Measurements from ENCODE around the gene TBKBP1. TPM values are rescaled to one million over a fixed set of nuclear protein-coding genes. Genes with fewer than 3 reads are reported as not detected.

TBKBP1 gene
- total and polyA plus RNA-seq, 8 donors: 2.9 to 14.3 (median 6.3) TPM

DNA sequence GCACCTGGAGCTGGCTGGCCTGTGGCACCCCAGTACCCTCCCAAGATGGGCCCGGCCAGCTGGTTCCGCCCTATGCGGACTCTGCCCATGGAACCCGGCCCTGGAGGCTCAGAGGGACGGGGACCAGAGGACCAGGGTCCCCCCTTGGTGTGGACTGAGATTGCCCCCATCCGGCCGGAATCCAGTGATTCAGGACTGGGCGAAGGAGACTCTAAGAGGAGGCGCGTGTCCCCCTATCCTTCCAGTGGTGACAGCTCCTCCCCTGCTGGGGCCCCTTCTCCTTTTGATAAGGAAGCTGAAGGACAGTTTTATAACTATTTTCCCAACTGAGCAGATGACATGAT lies 51.0 kb downstream of the TBKBP1 start:
- intact Hi-C loops (cut with DNase I; ENCODE audit: low total_unique reads): no loop called here

GRCh38 chr17:47751471-47751870 lies 57.5 kb downstream of the TBKBP1 start:
- H3K36me3 ChIP-seq: no peaks in the 10 kb centered on the region
- intact Hi-C loops (cut with DNase I; ENCODE audit: low total_unique reads): no loop called here
- TF ChIP-seq POLR2A (IDR thresholded peaks at IDR 0.05) (no peak), POLR2AphosphoS5 (IDR thresholded peaks at IDR 0.05) (no peak), EP300 (IDR thresholded peaks at IDR 0.05) (no peak), CTCF (IDR thresholded peaks at IDR 0.05) (no peak)

More for the DNA sequence above, 51.0 kb downstream of the TBKBP1 start:
- no peaks in the 10 kb centered on the region for H3K9me3 ChIP-seq
- H3K27me3 ChIP-seq: peaks cover 0 to 68% (median 17%) of the 10 kb centered on the region in 3 donors
- no peak for TF ChIP-seq POLR2A (IDR thresholded peaks at IDR 0.05)
- no peak for TF ChIP-seq POLR2AphosphoS5 (IDR thresholded peaks at IDR 0.05)
- no peak for TF ChIP-seq EP300 (IDR thresholded peaks at IDR 0.05)
- no peak for TF ChIP-seq CTCF (IDR thresholded peaks at IDR 0.05)
- no peaks in the 10 kb centered on the region for H3K36me3 ChIP-seq
- H3K4me1 ChIP-seq: peaks cover 0 to 6% (median 0%) of the 10 kb centered on the region in 4 donors
- no peak for DNase-seq
- no peak overlapping the region for H3K4me3 ChIP-seq
- WGBS, 5 donors: 45 to 72% (median 60%) methylated on average over 3 to 10 of the region's 10 CpGs
- no peak overlapping the region for H3K27ac ChIP-seq

DNA sequence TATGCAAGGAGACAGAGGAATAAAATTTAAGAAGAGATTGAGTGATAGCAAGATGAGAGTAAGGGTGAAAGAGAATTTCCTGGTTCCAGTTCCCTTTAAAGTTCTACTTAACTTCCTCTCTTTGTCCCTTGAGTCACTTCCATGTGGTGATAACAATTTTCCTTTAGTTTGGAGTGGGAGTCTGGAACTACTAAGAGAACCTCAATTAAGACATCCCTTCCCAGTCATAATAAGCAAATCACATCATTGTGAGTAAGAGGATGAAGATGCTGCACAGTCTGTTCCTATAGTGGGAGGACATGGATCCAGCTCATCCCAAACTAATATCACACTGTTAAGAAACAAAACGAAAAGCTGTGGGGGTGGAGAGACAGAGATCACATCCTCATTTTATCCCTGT lies 63.4 kb downstream of the TBKBP1 start:
- H3K4me1 ChIP-seq: no peaks in the 10 kb centered on the region
- whole genome bisulfite sequencing, 5 donors: 20 to 45% (median 29%) methylated on average over 1 of the region's 1 CpG
- H3K36me3 ChIP-seq: no peaks in the 10 kb centered on the region
- peaks cover 0 to 32% (median 0%) of the 10 kb centered on the region in 3 donors for H3K27me3 ChIP-seq
- no peak overlapping the region for H3K27ac ChIP-seq
- intact Hi-C loops (cut with DNase I; ENCODE audit: low total_unique reads): no loop called here
- peaks cover 0 to 29% (median 18%) of the 10 kb centered on the region in 4 donors for H3K9me3 ChIP-seq
- no peak for DNase-seq
- TF ChIP-seq EP300 (IDR thresholded peaks at IDR 0.05): no peak
- TF ChIP-seq POLR2AphosphoS5 (IDR thresholded peaks at IDR 0.05): no peak
- no peak for TF ChIP-seq POLR2A (IDR thresholded peaks at IDR 0.05)
- no peak for TF ChIP-seq CTCF (IDR thresholded peaks at IDR 0.05)
- H3K4me3 ChIP-seq: no peak overlapping the region

More at GRCh38 chr17:47751471-47751870, 57.5 kb downstream of the TBKBP1 start:
- Histone ChIP-seq H3K9me3 (peaks cover 0 to 11% (median 0%) of the 10 kb centered on the region in 4 donors), H3K27ac (no peak overlapping the region), H3K27me3 (peaks cover 0 to 46% (median 0%) of the 10 kb centered on the region in 3 donors), H3K4me1 (no peaks in the 10 kb centered on the region), H3K4me3 (no peak overlapping the region)
- DNase-seq: no peak
- 75 to 95% (median 81%) methylated on average over 3 of the region's 3 CpGs for WGBS, 5 donors

GRCh38 chr17:47760409-47761140 lies 66.6 kb downstream of the TBKBP1 start:
- Histone ChIP-seq H3K4me1 (no peaks in the 10 kb centered on the region), H3K27me3 (peaks cover 0 to 15% (median 0%) of the 10 kb centered on the region in 3 donors), H3K36me3 (no peaks in the 10 kb centered on the region), H3K9me3 (peaks cover 0 to 36% (median 22%) of the 10 kb centered on the region in 4 donors), H3K4me3 (no peak overlapping the region), H3K27ac (no peak overlapping the region)
- TF ChIP-seq EP300 (IDR thresholded peaks at IDR 0.05) (no peak), CTCF (IDR thresholded peaks at IDR 0.05) (no peak), POLR2AphosphoS5 (IDR thresholded peaks at IDR 0.05) (no peak), POLR2A (IDR thresholded peaks at IDR 0.05) (no peak)
- intact Hi-C loops (cut with DNase I; ENCODE audit: low total_unique reads): no loop called here
- DNase-seq: no peak
- 71 to 80% (median 77%) methylated on average over 5 of the region's 5 CpGs for WGBS, 5 donors

Small RNA genes lying within 50 kb of the gene (small RNA-seq; reads per million reads assigned to genes)
- 0 reads per million in 4 donors for gene AC015674.1

Other genes with a start within 250 kb of the TBKBP1 start
- 100 to 1,000 TPM; 114 to 243 (median 157) TPM for gene NPEPPS, start 163.1 kb upstream of the TBKBP1 start, total RNA-seq
- gene NPEPPS, start 163.1 kb upstream of the TBKBP1 start, polyA plus RNA-seq: 10 to 100 TPM; 19.9 to 31.2 (median 22.9) TPM
- gene KPNB1, start 44.2 kb upstream of the TBKBP1 start, total RNA-seq: 100 to 1,000 TPM; 155 to 669 (median 198) TPM
- 10 to 100 TPM; 32.5 to 49.9 (median 33.6) TPM for gene KPNB1, start 44.2 kb upstream of the TBKBP1 start, polyA plus RNA-seq
- under 1 TPM in 2 of 5 donors, not detected in 3; 0.29 to 0.55 TPM for gene TBX21, start 39.1 kb downstream of the TBKBP1 start, total RNA-seq
- under 1 TPM; 0.10 to 0.92 (median 0.31) TPM for gene TBX21, start 39.1 kb downstream of the TBKBP1 start, polyA plus RNA-seq
- 100 to 1,000 TPM in 3 of 5 donors, 10 to 100 TPM in 2; 26.3 to 330 (median 141) TPM for gene OSBPL7, start 127.6 kb downstream of the TBKBP1 start, total RNA-seq
- 10 to 100 TPM in 2 of 3 donors, 1 to 10 TPM in 1; 7.9 to 22.6 (median 19.4) TPM for gene OSBPL7, start 127.6 kb downstream of the TBKBP1 start, polyA plus RNA-seq
- gene MRPL10, start 137.4 kb downstream of the TBKBP1 start, total RNA-seq: 10 to 100 TPM in 4 of 5 donors, 1 to 10 TPM in 1; 7.8 to 85.2 (median 24.6) TPM
- gene MRPL10, start 137.4 kb downstream of the TBKBP1 start, polyA plus RNA-seq: 10 to 100 TPM; 37.1 to 69.7 (median 38.1) TPM
- gene LRRC46, start 137.5 kb downstream of the TBKBP1 start, total RNA-seq: not detected
- under 1 TPM; 0.31 to 0.75 (median 0.48) TPM for gene LRRC46, start 137.5 kb downstream of the TBKBP1 start, polyA plus RNA-seq
- 10 to 100 TPM in 4 of 5 donors, 1 to 10 TPM in 1; 7.0 to 44.9 (median 22.2) TPM for gene SCRN2, start 147.1 kb downstream of the TBKBP1 start, total RNA-seq
- gene SCRN2, start 147.1 kb downstream of the TBKBP1 start, polyA plus RNA-seq: 10 to 100 TPM; 30.5 to 38.3 (median 32.1) TPM
- 1 to 10 TPM in 1 of 5 donors, under 1 TPM in 1, not detected in 3; 0.92 to 3.0 TPM for gene SP6, start 157.0 kb downstream of the TBKBP1 start, total RNA-seq
- under 1 TPM; 0.31 to 0.38 (median 0.31) TPM for gene SP6, start 157.0 kb downstream of the TBKBP1 start, polyA plus RNA-seq
- 10 to 100 TPM in 2 of 5 donors, 1 to 10 TPM in 2, under 1 TPM in 1; 0.87 to 22.8 (median 3.1) TPM for gene SP2, start 202.1 kb downstream of the TBKBP1 start, total RNA-seq
- gene SP2, start 202.1 kb downstream of the TBKBP1 start, polyA plus RNA-seq: 10 to 100 TPM in 1 of 3 donors, 1 to 10 TPM in 2; 4.7 to 11.9 (median 8.0) TPM
- 10 to 100 TPM in 4 of 5 donors, not detected in 1; 12.1 to 44.2 (median 19.8) TPM for gene PNPO, start 247.4 kb downstream of the TBKBP1 start, total RNA-seq
- gene PNPO, start 247.4 kb downstream of the TBKBP1 start, polyA plus RNA-seq: 10 to 100 TPM in 1 of 3 donors, 1 to 10 TPM in 2; 7.6 to 10.3 (median 8.6) TPM